HepG2 (cell line): ENCODE measurements around the gene ANKRD55. TPM values are rescaled to one million over a fixed set of nuclear protein-coding genes. Genes with fewer than 3 reads are reported as not detected.

ENCODE experiments used
- BORCS8-MEF2B ChIP-seq: sonication (generic); formaldehyde crosslinking; IDR thresholded peaks from 2 replicates; pipeline ENCODE4 v1.8.0; 2022; ENCODE audit warnings: mild to moderate bottlenecking, missing genetic modification reagents
- CBX1 ChIP-seq: IDR thresholded peaks from one replicate; pipeline ENCODE4 v1.6.1; 2016; ENCODE audit warnings: antibody characterized with exemption, low read depth
- CBX5 ChIP-seq: sonication (generic); formaldehyde crosslinking; IDR thresholded peaks from 2 replicates; pipeline ENCODE4 v1.4.0; 2020; ENCODE audit warnings: missing genetic modification reagents, borderline replicate concordance
- DNMT3B ChIP-seq: conservative IDR thresholded peaks from 2 replicates; pipeline ENCODE4 v1.6.1; 2016; ENCODE audit warnings: missing biosample characterization, control low read depth
- ISL2 ChIP-seq: sonication (generic); formaldehyde crosslinking; IDR thresholded peaks from 2 replicates; pipeline ENCODE4 v1.5.0; 2020; ENCODE audit warnings: missing genetic modification reagents
- LCORL ChIP-seq, 2 experiments: fragments of 450-650 bp in 1 of 2; sonication (generic) in 1 of 2; formaldehyde crosslinking in 1 of 2; IDR thresholded peaks; 2 replicates each; pipeline versions ENCODE4 v1.5.0 to v1.6.1; 2017 to 2020; ENCODE audit warnings: antibody characterized with exemption in 1 of 2, missing genetic modification reagents in 1 of 2
- MED1 ChIP-seq: sonication (generic); formaldehyde crosslinking; IDR thresholded peaks from 2 replicates; pipeline ENCODE4 v1.4.0; 2020; ENCODE audit warnings: missing genetic modification reagents
- MXD4 ChIP-seq: IDR thresholded peaks from 2 replicates; pipeline ENCODE4 v1.6.1; 2016; ENCODE audit warnings: mild to moderate bottlenecking, missing biosample characterization, missing genetic modification reagents
- NCOA1 ChIP-seq: sonication (generic); formaldehyde crosslinking; IDR thresholded peaks from 2 replicates; pipeline ENCODE4 v1.9.0; 2021; ENCODE audit warnings: missing genetic modification reagents
- SALL2 ChIP-seq: sonication (generic); formaldehyde crosslinking; IDR thresholded peaks from 2 replicates; pipeline ENCODE4 v1.8.1; 2023; ENCODE audit warnings: mild to moderate bottlenecking, missing genetic modification reagents, inconsistent platforms
- SMAD3 ChIP-seq: sonication (generic); formaldehyde crosslinking; IDR thresholded peaks from 2 replicates; pipeline ENCODE4 v1.4.0; 2020; ENCODE audit warnings: missing genetic modification reagents
- SOX13 ChIP-seq, 3 experiments: fragments of 450-650 bp in 1 of 3; sonication (generic) in 1 of 3; formaldehyde crosslinking in 1 of 3; IDR thresholded peaks in 2 of 3; conservative IDR thresholded peaks in 1 of 3; 2 replicates each; pipeline versions ENCODE4 v1.5.0 to v1.6.1; 2016 to 2020; ENCODE audit warnings: antibody characterized with exemption in 1 of 3, mild to moderate bottlenecking in 1 of 3, missing compliant biosample characterization in 1 of 3, missing genetic modification reagents in 1 of 3, moderate library complexity in 1 of 3
- XRCC5 ChIP-seq: fragments of 200-400 bp; formaldehyde crosslinking; optimal IDR thresholded peaks from 2 replicates; pipeline ENCODE3; 2017; ENCODE audit warnings: mild to moderate bottlenecking, low read length
- ZBTB7B ChIP-seq: sonication (generic); formaldehyde crosslinking; IDR thresholded peaks from 2 replicates; pipeline ENCODE4 v1.4.0; 2020; ENCODE audit warnings: missing genetic modification reagents
- ZFP90 ChIP-seq: sonication (generic); formaldehyde crosslinking; IDR thresholded peaks from 2 replicates; pipeline ENCODE4 v1.8.0; 2022; ENCODE audit warnings: missing genetic modification reagents, mild to moderate bottlenecking, inconsistent platforms, borderline replicate concordance
- ZFY ChIP-seq: sonication (generic); formaldehyde crosslinking; IDR thresholded peaks from 2 replicates; pipeline ENCODE4 v1.4.0; 2020; ENCODE audit warnings: missing genetic modification reagents
- ZNF205 ChIP-seq: IDR thresholded peaks from 2 replicates; pipeline ENCODE4 v1.6.1; 2018; ENCODE audit warnings: missing biosample characterization, missing genetic modification reagents
- ZNF24 ChIP-seq: fragments of 450-650 bp; IDR thresholded peaks from 2 replicates; pipeline ENCODE4 v1.6.1; 2017; ENCODE audit warnings: antibody characterized with exemption, mild to moderate bottlenecking
- ZNF350 ChIP-seq: sonication (generic); formaldehyde crosslinking; IDR thresholded peaks from 2 replicates; pipeline ENCODE4 v1.4.0; 2020; ENCODE audit warnings: mild to moderate bottlenecking, low read depth, missing genetic modification reagents, borderline replicate concordance
- polyA plus RNA-seq, 8 experiments: library from polyadenylated mRNA; depleted of rRNA in 3 of 8; stranded (reverse) in 7 of 8; unstranded in 1 of 8; fragments of >200 nt; fragmentation: Illumina TruSeq in 4 of 8; extraction: Trizol in 4 of 8; gene quantifications; 2 replicates each; pipeline versions ENCODE4 v1.2.1 to v1.2.3, GENCODE V29; 2011 to 2016; ENCODE audit warnings: low read depth in 4 of 8, missing spikeins in 1 of 8, mixed read lengths in 1 of 8; ENCODE audit not compliant: insufficient read depth in 1 of 8
- total RNA-seq, 5 experiments: library from RNA; depleted of rRNA; stranded (reverse); fragments of >200 nt; fragmentation: Illumina TruSeq; extraction: Trizol; gene quantifications; 2 replicates each; pipeline ENCODE4 v1.2.3, GENCODE V29; 2016; ENCODE audit warnings: low read depth in 1 of 5
- TF ChIP-seq, protein P1 (sequence below): sonication (generic); formaldehyde crosslinking; IDR thresholded peaks from 2 replicates; pipeline ENCODE4 v1.5.0; 2020; ENCODE audit warnings: mild to moderate bottlenecking, missing genetic modification reagents, borderline replicate concordance
- TF ChIP-seq, protein P2 (sequence below): IDR thresholded peaks from 2 replicates; pipeline ENCODE4 v1.4.0; 2020; ENCODE audit warnings: mild to moderate bottlenecking, missing genetic modification reagents

ANKRD55 gene
- total and polyA plus RNA-seq, 2 of the 13 experiments (the other 11 are each of a cell fraction or from before 2014, with no cell fraction given) = 0.11 to 0.28 TPM

DNA sequence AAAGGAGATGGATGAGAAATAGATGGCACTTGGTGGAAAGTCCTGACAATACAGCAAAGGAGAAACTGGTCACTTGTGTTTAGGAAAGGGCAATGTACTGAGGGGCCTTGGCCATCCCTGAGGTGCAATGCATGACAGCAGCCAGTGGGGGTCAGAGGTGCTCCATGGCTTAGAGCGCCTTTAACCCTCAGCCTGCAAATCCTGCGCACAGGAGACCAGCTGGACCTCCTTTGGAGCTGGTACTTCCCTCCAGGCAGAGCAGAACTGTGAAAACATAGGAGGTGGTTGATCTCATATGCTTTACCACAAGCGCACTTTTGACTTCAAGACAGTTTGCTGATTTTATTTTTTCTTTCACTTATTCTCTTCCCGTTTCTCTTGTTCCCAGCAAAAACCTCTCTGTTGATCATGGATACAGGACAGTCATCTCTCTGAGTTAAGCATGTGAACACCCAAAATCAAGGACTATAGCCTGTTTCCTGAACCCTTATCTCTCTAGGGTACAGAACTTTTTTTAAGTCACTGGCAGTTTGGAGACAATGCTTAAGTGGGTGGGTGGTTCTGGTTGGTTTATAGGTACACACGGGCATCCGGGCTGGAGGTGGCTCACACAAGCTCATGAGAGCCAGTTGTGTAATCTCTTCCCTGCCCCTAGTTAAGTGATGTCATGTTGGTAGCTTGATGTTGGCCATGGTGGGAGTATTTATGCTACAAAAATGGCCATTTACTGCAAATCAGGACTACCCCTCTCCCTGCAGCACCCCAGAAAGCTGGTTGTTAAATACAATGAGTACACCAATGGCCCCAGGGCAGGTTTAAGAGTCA, 37.6 kb upstream of the ANKRD55 start (continued):
- TF ChIP-seq, protein P1, sequence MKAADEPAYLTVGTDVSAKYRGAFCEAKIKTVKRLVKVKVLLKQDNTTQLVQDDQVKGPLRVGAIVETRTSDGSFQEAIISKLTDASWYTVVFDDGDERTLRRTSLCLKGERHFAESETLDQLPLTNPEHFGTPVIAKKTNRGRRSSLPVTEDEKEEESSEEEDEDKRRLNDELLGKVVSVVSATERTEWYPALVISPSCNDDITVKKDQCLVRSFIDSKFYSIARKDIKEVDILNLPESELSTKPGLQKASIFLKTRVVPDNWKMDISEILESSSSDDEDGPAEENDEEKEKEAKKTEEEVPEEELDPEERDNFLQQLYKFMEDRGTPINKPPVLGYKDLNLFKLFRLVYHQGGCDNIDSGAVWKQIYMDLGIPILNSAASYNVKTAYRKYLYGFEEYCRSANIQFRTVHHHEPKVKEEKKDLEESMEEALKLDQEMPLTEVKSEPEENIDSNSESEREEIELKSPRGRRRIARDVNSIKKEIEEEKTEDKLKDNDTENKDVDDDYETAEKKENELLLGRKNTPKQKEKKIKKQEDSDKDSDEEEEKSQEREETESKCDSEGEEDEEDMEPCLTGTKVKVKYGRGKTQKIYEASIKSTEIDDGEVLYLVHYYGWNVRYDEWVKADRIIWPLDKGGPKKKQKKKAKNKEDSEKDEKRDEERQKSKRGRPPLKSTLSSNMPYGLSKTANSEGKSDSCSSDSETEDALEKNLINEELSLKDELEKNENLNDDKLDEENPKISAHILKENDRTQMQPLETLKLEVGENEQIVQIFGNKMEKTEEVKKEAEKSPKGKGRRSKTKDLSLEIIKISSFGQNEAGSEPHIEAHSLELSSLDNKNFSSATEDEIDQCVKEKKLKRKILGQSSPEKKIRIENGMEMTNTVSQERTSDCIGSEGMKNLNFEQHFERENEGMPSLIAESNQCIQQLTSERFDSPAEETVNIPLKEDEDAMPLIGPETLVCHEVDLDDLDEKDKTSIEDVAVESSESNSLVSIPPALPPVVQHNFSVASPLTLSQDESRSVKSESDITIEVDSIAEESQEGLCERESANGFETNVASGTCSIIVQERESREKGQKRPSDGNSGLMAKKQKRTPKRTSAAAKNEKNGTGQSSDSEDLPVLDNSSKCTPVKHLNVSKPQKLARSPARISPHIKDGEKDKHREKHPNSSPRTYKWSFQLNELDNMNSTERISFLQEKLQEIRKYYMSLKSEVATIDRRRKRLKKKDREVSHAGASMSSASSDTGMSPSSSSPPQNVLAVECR = peak; percentile 36; the same call in 1 of the 2 replicates
- TF ChIP-seq MED1 (CRISPR knock-in tag) (0 out of 2 replicates have a peak, but pooled peaks have one; percentile 37), ZFP90 (CRISPR knock-in tag) (0 out of 2 replicates have a peak, but pooled peaks have one; percentile 36), XRCC5 (peak; percentile 58), LCORL (IDR thresholded peaks at IDR 0.05) (no peak), LCORL (CRISPR knock-in tag; IDR thresholded peaks at IDR 0.05) (peak; percentile 78), DNMT3B (CRISPR knock-in tag) (0 out of 2 replicates have a peak, but pooled peaks have one; percentile 25), CBX5 (CRISPR knock-in tag) (peak; percentile 75; the same call in 1 of the 2 replicates), SALL2 (0 out of 2 replicates have a peak, but pooled peaks have one; percentile 45), ZBTB7B (peak; percentile 33; the same call in 1 of the 2 replicates), ZFY (CRISPR knock-in tag) (peak; percentile 21; the same call in 1 of the 2 replicates), ZNF350 (CRISPR knock-in tag) (0 out of 2 replicates have a peak, but pooled peaks have one; percentile 32), ISL2 (no peak), CBX1 (peak; percentile 11), ZNF205 (CRISPR knock-in tag) (peak; percentile 41; the same call in 1 of the 2 replicates), SMAD3 (CRISPR knock-in tag) (0 out of 2 replicates have a peak, but pooled peaks have one; percentile 67), BORCS8-MEF2B (CRISPR knock-in tag) (peak; percentile 50; the same call in 1 of the 2 replicates), ZNF24 (no peak), NCOA1 (0 out of 2 replicates have a peak, but pooled peaks have one; percentile 62), MXD4 (CRISPR knock-in tag) (0 out of 2 replicates have a peak, but pooled peaks have one; percentile 57), SOX13 (IDR thresholded peaks at IDR 0.05) (no peak), SOX13 (CRISPR knock-in tag; conservative IDR thresholded peaks at IDR 0.05 in 1 of 2, IDR thresholded peaks at IDR 0.05 in 1 of 2) (0 out of 4 replicates have a peak, but pooled peaks of 1 of the 2 experiments have one; percentile 18)
- TF ChIP-seq, protein P2, sequence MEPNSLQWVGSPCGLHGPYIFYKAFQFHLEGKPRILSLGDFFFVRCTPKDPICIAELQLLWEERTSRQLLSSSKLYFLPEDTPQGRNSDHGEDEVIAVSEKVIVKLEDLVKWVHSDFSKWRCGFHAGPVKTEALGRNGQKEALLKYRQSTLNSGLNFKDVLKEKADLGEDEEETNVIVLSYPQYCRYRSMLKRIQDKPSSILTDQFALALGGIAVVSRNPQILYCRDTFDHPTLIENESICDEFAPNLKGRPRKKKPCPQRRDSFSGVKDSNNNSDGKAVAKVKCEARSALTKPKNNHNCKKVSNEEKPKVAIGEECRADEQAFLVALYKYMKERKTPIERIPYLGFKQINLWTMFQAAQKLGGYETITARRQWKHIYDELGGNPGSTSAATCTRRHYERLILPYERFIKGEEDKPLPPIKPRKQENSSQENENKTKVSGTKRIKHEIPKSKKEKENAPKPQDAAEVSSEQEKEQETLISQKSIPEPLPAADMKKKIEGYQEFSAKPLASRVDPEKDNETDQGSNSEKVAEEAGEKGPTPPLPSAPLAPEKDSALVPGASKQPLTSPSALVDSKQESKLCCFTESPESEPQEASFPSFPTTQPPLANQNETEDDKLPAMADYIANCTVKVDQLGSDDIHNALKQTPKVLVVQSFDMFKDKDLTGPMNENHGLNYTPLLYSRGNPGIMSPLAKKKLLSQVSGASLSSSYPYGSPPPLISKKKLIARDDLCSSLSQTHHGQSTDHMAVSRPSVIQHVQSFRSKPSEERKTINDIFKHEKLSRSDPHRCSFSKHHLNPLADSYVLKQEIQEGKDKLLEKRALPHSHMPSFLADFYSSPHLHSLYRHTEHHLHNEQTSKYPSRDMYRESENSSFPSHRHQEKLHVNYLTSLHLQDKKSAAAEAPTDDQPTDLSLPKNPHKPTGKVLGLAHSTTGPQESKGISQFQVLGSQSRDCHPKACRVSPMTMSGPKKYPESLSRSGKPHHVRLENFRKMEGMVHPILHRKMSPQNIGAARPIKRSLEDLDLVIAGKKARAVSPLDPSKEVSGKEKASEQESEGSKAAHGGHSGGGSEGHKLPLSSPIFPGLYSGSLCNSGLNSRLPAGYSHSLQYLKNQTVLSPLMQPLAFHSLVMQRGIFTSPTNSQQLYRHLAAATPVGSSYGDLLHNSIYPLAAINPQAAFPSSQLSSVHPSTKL (CRISPR knock-in tag) = peak; percentile 57
